H54 (cell line): ENCODE results near the gene PRIM2.
"Not testable (repeated sequence)": the region's sequence is repeated elsewhere in the genome, so short reads cannot be mapped to it uniquely, and the experiment has no call there.

ENCODE experiments used
- DNase-seq: peaks from one replicate; pipeline ENCODE4 v3.0.0; 2011; ENCODE audit warnings: low spot score, mixed read lengths; ENCODE audit not compliant: insufficient read length
- FAIRE-seq: peaks from 3 replicates; lab custom pipeline; 2011; peaks lifted over from hg19 to GRCh38; lab: Jason Lieb, UNC
- POLR2A ChIP-seq: IDR thresholded peaks from 2 replicates; pipeline ENCODE4 v1.6.1; 2011; ENCODE audit warnings: low read depth, mild to moderate bottlenecking, low read length

PRIM2 gene

DNA sequence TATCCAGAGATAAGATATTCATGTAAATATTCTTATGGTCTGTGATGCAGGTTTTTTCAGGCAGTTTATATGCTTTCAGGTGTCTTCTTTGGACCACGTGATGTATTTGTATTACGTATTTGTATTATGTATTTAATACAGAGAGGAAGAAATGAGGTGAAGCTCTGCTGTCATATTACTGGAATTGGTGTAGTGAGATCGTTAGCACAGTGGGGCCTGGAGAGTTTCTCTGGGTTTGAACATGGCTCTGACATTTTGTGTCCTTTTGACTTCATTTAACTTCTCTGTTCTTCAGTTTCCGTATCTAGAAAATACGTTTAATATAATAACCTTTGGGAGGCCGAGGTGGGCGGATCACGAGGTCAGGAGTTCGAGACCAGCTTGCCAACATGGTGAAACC is 1.6 kb upstream of the PRIM2 start:
- FAIRE-seq, result no peak
- no peak for DNase-seq
- TF ChIP-seq POLR2A, result no peak

DNA sequence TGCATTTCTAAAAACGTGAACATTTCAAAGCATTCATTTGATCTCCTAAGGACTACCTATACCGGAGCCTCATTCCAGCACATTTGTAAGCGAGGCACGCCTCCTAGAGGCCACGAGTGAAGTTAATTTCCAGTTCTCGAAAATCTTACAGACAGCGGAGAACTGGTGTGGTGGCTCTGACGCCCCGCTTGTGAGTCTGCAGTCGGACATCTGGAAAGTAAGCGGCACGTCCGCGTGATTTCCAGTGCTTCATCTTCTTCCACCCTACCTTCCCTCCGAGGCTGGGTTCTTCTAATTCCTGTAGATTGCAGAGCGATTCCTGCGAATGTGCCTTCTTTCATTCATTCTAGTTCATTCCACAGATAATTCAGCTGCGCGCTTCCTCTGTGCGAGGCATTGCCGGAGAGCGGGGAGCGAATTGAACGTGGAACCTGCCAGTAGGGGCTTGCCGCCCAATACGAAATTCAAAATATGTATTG is 810 bp upstream of the PRIM2 start:
- DNase-seq, result peak; percentile 74
- peak; percentile 94 for FAIRE-seq
- peak; percentile 32; the same call in 1 of the 2 replicates for TF ChIP-seq POLR2A

DNA sequence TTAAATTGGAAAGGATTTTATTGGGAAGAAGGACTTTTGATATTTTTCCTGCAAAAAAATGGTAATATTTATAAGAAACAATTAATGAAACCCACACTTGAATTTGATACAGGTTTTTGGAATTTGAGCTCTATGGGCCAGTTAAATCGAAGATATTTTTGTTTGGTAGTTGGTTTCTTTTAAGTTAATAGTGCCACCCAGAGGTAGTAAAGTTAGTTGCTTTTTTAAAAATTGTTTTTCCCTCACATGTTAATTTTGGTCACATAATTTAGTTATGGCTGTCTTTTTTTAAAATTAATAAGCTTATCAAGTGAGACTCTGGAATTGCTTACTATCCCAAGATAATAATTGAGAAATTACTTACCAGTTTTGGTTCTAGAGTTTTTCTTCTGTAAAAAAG is 7.1 kb downstream of the PRIM2 start:
- TF ChIP-seq POLR2A, result no peak
- FAIRE-seq (no peak), DNase-seq (no peak)

DNA sequence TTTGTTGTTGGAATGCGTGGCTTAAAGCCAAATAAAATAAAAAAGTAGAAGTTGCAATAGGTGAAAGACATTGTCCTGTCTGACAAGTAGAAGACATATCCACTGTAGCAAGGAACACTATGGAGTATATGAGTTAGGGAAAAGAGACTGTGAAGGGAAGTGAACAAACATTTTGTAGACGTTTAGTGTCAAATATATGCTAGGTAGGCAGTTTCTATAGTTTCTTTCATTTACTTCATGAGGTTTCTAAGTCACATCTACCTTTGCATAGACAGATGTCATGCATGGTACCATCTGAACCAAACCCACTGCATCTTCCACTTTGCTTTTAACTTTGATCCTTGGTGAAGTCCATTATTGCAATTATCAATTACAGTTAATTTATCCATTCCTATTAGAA is 9.9 kb downstream of the PRIM2 start:
- DNase-seq, result no peak
- no peak for TF ChIP-seq POLR2A
- FAIRE-seq, result peak; percentile 80

DNA sequence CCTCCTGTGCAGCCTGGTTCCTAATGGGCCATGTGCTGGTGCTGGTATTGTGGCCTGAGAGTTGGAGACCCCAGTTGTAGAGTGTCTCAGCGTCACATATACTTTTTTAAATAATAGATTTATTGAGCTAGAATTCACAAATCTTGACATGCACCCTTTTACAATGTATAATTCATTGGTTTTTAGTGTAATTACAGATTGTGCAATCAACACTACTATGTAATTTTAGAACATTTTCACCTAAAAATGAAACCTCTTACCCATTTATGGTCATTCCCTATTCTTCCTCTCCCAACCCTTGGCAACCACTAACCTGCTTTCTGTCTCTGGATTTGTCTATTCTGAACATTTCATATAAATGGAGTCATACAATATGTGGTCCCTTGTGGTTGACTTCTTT is 10.6 kb downstream of the PRIM2 start:
- FAIRE-seq (no peak), DNase-seq (no peak)
- no peak for TF ChIP-seq POLR2A

DNA sequence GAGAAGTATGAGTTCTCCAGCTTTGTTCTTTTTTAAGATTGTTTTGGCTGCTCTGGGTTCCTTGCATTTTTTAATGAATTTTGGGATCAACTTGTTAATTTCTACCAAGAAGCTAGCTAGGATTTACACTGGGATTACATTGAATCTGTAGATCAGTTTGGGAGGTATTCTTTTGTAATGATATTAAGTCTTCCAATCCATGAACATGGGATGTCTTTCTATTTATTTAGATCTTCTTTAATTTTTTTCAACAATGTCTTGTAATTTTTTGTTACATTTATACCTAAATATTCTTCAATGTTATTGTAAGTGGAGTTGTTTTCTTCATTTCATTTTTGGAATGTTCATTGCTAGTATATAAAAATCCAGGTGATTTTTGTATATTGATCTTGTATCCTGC is 12.5 kb downstream of the PRIM2 start:
- DNase-seq, result no peak
- no peak for TF ChIP-seq POLR2A
- peak; percentile 64 for FAIRE-seq

DNA sequence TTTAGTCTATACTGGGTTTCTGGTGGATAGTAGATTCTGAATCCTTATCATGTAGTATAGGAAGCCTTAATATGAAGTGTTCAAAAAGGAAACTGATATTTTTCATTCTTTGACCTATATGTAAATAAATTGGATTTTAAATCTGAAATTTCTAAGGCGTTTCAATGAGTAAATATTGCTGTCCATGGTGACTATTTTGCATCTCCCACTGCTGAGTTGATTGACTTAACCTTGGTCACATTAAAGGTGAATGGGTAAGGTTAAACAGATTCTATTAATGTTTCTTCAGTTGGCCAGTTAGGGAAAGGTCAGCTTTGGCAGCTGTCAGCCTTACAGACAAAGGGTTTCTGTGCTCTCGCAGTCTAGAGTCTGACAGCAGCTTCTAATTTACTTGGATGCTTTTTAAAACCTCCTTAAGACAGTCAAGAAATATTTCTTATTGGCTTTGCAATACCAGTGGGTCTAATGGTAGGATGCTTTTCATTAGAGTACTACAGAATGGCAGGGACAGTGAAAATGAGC is 24.8 kb downstream of the PRIM2 start:
- no peak for TF ChIP-seq POLR2A
- DNase-seq (no peak), FAIRE-seq (no peak)

DNA sequence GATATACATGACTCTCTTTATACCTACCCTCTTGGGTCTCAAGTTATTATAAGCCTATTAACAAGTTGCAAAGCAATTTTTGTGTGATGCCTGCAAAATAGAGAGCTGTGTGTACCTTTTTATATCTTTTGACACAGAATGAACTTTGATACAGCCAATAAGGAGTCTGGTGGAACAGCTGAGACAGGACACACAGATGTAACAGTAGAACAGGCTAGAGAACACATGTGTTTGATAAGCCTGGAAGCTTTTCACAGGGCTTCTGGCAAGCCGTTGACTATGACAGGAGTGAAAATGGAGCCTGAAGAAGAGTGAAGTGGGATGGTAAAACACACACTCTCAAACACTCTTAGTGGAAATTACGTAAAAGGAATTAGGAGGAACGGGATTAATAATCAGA is 25.9 kb downstream of the PRIM2 start:
- FAIRE-seq, DNase-seq: not testable (repeated sequence)

DNA sequence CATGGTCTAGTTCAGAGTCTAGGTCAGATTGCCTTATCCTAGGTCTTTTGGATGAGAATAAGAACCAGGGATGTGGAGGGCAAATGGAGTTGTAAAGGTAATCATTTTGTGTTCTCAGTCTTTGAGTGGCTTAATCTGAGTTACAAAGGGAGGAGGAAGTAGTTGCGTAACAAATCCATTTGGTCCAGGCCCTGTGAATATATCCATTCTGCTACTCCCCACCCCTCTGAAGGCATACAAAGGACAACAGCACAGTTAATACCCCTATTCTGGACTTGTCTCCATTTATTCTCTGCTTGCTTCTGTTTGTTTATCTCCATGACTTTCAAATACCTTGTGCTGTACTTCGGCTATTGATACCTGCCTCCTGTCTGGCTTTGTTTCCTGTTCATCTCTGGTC is 29.3 kb downstream of the PRIM2 start:
- DNase-seq, FAIRE-seq: not testable (repeated sequence)

DNA sequence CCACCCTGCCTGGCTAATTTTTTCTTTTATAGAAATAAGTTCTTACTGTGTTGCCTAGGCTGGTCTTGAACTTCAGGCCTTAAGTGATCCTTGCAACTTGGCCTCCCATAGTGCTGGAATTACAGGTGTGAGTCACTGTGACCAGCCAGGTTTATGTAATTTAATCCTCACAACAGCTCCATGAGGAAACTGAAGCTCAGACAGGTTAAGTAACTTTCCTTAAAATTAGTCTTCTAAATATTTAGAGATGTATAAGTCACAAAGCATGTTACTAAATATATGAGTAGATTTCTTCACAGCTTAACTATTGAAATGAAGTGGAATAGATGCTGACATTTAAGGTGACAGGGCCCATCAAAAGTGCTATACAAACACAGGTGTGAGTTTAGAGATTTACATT is 30.2 kb downstream of the PRIM2 start:
- FAIRE-seq, DNase-seq: not testable (repeated sequence)

DNA sequence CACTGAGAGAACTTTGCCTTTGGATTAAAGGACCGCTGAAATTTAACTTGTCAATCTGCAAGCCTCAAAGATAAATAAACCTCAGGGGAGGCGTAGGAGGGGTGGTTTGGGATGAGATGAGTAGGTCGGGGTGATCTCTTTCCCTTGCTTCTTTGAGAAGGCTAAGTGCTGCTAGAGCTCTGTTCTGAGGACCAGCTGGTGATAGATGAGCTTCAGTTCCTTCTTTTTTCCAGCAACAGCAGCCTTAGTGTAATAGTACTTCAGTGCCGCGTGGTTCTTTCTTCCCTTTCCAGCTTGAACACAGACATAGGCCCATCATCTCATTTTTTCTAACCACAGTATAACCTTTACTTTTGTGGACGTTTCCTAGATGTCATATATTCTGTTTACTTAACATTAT is 33.0 kb downstream of the PRIM2 start:
- DNase-seq, FAIRE-seq: not testable (repeated sequence)

DNA sequence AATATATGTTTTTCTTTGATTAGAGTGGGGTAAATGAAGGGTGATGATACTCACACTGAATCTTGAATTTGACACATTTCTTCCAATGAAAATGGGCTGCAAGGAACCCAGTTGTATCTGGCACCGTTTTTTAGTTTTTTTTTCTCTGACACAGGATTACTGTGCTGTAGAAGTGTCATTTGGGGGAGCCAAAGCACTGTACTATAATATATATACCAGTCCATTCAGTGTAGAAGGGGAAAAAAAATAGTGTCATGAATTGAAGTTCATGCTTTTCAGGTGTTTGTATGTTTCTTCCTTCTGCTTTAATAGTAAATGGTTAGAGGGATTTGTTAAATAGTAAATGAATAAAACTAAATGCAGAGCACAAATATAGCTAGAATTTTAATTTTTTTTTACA is 35.2 kb downstream of the PRIM2 start:
- DNase-seq, FAIRE-seq: not testable (repeated sequence)

DNA sequence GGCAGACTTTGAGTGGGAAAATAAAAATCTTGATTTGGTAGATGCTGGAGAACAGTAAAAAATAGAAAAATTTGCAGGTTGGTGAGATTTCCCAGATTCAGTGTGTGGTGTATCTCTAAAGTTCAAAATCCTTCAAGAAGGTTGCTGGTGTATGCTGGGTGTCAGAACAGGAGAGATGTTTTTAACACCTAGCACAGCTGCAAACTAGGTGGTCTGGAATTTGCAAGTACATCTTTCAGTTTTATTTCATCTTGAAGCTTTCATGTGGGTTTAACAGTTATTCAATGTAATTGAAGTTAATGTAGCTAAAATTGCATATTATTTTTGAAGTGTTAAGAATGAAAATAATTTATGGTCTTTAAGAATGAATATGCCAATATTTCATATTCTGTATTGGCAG is 40.9 kb downstream of the PRIM2 start:
- peak; percentile 11 for FAIRE-seq
- not testable (repeated sequence) for DNase-seq

DNA sequence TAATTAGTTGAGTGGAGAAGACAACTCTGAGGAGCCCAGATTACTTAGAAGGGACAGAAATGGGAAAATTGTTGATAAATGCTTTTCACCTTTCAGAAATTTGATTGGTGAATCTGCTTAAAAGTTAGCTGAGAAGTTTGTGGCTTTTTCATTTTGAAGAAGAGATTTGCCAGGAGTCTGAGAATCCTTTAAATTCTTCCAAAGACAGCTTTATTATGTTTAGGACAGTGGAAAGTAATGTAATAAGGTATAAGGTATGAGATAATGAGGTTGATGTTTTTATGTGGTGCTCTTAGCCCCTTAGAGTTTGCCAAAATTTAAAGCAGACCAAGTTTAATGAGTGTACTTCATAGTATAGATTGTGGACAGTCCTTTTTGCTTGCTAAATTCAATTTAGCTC is 42.3 kb downstream of the PRIM2 start:
- not testable (repeated sequence) for FAIRE-seq, DNase-seq

DNA sequence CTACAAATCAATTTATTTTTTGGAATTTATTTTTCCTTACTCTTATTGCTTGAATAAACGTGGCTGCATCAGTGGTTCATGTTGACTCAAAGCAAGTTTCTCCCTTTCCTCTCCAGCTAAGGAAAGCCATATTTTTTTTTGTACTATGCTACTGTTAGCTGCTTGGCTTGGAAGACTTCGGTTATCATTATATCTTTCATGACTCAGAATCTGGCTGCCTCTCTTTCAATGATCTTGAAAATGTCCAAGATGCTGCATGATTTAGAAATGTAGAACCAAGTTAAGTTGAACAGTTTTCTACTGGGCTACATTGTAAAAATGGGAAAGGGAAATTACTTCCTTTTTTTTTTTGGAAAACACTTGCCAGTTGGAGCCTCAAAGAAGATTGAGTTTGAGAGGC is 44.9 kb downstream of the PRIM2 start:
- DNase-seq, FAIRE-seq: not testable (repeated sequence)

DNA sequence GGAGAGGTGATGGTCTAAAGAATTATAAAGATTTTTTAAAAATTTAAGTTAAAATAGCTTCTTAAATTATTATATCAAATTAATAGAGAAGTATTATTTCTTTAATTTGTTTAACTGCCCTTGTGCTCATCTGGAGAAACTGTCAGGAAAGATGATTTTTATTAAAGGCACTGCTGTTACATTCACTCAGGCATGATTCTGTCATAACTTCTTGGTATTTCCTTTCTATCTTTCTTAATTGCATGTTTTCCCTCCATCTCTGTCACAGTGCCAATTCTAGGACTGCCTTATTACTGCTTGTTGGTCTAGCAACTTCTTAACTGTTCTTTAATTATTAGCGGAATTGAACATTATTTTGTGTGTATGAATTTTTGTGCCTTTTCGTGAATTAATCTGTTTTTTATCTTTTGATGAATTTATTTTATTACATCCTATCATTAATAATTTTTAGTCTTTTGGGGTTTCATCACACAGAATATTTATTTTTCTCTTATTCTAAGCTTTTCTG is 47.7 kb downstream of the PRIM2 start:
- not testable (repeated sequence) for DNase-seq, FAIRE-seq

DNA sequence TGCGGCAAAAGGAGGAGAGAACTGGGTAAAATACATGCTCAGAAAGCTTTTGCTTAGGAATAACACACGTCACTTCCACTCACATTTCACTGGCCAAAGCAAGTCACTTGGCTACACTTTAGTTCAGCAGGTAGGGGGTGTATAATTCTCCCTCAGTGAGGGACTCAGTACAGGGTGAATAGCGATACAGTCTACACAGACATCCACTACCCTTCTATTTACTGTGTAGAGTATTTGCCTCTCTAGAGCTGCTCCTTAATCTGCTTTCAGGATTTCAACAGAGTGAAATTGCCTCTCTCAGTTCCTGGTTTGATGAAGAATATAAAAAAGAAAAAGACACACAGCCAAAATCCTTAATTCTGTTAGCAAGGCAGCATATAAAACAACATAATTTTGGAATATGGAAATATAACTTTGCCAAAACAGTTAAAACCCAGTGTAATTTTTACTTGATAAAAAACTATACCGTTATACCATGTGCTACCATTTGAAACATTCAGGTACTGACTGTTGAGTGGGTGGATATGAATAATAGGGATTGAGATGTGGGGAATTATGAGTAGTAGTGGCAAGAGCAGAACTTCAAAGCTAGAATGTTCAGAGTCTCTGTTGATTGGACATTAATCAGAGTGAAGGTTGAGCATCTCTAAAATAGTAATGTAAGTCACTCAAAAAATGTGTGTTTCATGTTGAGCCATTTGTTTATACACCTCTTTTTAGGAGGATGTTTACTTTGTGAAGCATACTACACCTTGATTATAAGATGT is 51.7 kb downstream of the PRIM2 start:
- FAIRE-seq, DNase-seq: not testable (repeated sequence)

DNA sequence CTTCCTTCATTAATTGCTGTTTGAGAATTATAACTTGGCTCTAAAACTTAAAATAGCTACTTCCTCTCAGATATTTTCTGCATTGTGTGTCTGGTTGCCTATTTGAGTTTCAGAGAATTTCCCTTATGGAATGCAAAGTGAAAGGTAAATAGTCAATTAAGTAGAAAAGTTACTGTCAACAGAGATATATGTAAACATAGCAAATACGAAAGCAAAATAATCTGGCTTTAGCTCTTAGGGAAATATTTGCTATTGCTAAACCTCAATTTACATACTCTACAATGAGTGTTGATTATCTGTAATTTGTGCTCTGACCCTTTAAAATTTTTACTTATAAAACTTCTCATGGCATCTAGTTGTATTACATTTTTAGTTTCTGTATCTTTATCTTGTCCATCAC is 54.3 kb downstream of the PRIM2 start:
- peak; percentile 58 for FAIRE-seq
- not testable (repeated sequence) for DNase-seq

DNA sequence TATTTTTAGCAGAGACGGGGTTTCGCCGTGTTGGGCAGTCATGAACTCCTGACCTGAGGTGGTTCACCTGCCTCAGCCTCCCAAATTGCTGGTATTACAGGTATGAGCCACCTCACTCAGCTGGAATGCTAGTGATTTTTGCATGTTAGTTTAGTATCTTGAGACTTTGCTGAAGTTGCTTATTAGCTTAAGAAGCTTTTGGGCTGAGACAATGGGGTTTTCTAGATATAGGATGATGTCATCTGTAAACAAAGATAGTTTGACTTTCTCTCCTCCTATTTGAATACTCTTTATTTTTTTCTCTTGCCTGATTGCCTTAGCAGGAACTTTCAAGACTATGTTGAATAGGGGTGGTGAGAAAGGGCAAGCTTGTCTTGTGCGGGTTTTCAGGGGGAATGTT is 57.3 kb downstream of the PRIM2 start:
- not testable (repeated sequence) for DNase-seq
- peak; percentile 67 for FAIRE-seq

DNA sequence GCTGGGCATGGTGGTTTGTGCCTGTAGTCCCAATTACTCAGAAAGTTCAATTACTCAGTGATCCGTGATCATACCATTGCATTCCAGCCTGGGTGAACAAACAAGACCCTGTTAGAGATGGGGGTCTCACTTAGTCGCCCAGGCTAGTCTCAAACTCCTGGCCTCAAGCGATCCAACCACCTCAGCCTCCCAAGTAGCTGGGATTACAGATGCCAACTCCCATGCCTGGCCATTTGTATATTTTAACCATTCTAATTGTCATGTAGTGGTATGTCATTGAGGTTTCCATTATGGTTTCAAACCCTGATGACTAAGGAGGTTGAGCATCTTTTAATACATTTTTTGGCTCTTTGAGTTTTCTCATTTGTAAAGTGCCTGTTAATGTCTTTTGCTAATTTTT is 58.7 kb downstream of the PRIM2 start:
- peak; percentile 87 for FAIRE-seq

More for the DNA sequence above, 58.7 kb downstream of the PRIM2 start:
- DNase-seq, result not testable (repeated sequence)
